ENCODE measurements around the gene ATP11C. TPM values are rescaled to one million over a fixed set of nuclear protein-coding genes. Genes with fewer than 3 reads are reported as not detected.
A peak's percentile ranks its signal among the peaks of the same experiment; 100 is the strongest.
"Not testable (repeated sequence)": the region's sequence is repeated elsewhere in the genome, so short reads cannot be mapped to it uniquely, and the experiment has no call there.

Gene ATP11C
- total and polyA plus RNA-seq, 4 donors, result 5.3 to 32.1 (median 23.3) TPM

DNA sequence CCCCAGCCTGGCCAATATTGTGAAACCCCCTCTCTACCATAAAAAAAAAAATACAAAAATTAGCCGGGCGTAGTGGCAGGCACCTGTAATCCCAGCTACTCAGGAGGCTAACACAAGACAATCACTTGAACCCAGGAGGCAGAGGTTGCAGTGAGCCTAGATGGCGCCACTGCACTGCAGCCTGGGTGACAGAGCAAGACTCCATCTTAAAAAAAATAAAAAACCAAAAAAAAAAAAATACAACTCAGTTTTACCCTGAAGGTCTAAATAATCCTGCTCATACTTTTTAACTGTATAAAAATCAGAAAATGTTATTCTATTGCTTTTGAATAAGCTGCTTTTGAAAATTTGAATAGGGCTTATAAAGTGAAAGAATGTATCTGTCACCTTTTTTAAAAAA is 33.3 kb upstream of the ATP11C start:
- intact Hi-C loops (cut with DNase I); DNase-seq; H3K36me3 ChIP-seq (ENCODE audit: control insufficient read depth in 1 of 2, insufficient read depth in 2 of 2, low read length in 1 of 2); H3K27me3 ChIP-seq (ENCODE audit: control insufficient read depth in 1 of 2, insufficient read depth in 2 of 2, low read length in 1 of 2); ATAC-seq (ENCODE audit: low FRiP score); H3K4me1 ChIP-seq (ENCODE audit: control insufficient read depth in 1 of 2, insufficient read depth in 2 of 2, low read length in 2 of 2); H3K27ac ChIP-seq (ENCODE audit: low read depth in 1 of 2, low read length in 2 of 2); H3K4me3 ChIP-seq (ENCODE audit: low read length in 2 of 2); H3K9me3 ChIP-seq (ENCODE audit: control insufficient read depth, low read length): not testable (repeated sequence)
- 59 to 70% methylated on average over 3 of the region's 3 CpGs for WGBS, 2 donors

DNA sequence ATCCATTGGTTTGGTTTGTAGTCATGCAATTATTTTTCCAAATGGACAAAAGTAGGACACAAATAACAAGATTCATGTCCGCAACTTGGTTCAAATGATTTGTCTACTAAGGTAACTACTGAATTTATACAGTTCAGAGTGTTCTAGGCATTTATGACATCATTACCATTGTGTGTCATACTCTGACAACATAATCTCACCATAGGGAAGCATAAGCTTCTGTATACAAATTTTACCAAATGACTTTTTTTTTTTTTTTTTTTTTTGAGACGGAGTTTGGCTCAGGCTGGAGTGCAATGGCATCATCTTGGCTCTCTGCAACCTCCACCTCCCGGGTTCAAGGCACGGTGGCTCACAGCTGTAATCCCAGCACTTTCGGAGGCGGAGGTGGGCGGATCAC is 32.6 kb upstream of the ATP11C start, which contains the start of gene CXorf66:
Gene CXorf66 (minus strand): TSS at position 101 of the 400 bp plus-strand sequence. CDS start 25 bp downstream, at position 76.
- Histone ChIP-seq H3K36me3 (ENCODE audit: control insufficient read depth in 1 of 2, insufficient read depth in 2 of 2, low read length in 1 of 2) (no peaks in the 10 kb centered on the region), H3K4me1 (ENCODE audit: control insufficient read depth in 1 of 2, insufficient read depth in 2 of 2, low read length in 2 of 2) (no peaks in the 10 kb centered on the region), H3K4me3 (ENCODE audit: low read length in 2 of 2) (no peak within 1 kb of the TSS), H3K27ac (ENCODE audit: low read depth in 1 of 2, low read length in 2 of 2) (no peak within 1 kb of the TSS), H3K9me3 (ENCODE audit: control insufficient read depth, low read length) (no peaks in the 10 kb centered on the region), H3K27me3 (ENCODE audit: control insufficient read depth in 1 of 2, insufficient read depth in 2 of 2, low read length in 1 of 2) (no peaks in the 10 kb centered on the region)
- ATAC-seq (ENCODE audit: low FRiP score), result no peak
- WGBS, 2 donors, result 86 to 91% methylated on average over 7 of the region's 7 CpGs
- intact Hi-C loops (cut with DNase I), result no loop called here
- no peak for DNase-seq

DNA sequence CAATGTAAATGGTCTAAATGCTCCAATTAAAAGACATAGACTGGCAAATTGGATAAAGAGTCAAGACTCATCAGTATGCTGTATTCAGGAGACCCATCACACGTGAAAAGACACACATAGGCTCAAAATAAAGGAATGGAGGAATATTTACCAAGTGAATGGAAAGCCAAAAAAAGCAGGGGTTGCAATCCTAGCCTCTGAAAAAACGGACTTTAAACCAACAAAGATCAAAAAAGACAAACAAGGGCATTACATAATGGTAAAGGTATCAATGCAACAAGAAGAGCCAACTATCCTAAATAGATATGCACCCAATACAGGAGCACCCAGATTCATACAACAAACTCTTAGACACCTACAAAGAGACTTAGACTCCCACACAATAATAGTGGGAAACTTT is 28.2 kb upstream of the ATP11C start:
- not testable (repeated sequence) for ATAC-seq (ENCODE audit: low FRiP score); H3K36me3 ChIP-seq (ENCODE audit: control insufficient read depth in 1 of 2, insufficient read depth in 2 of 2, low read length in 1 of 2)

DNA sequence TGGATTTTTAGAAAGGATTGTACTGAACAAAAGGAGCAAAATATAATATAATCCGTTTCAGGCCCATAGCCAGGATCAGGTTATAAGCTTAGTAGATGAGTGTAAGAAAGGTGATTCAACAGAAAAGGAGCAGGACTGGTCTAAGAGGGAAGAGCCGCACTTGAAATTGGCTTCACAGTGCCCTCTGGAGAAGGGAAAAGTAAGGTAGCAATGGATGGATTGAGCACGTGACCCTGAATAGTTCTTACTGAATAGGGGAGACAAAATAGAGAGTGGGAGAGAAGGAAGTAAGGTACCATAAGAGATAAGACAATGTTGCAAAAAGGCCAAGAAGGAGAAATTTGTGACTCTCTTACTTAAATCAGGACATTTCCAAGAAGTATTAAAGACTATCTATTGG is 16.9 kb upstream of the ATP11C start:
- Histone ChIP-seq H3K9me3 (ENCODE audit: control insufficient read depth, low read length) (no peaks in the 10 kb centered on the region), H3K27me3 (ENCODE audit: control insufficient read depth in 1 of 2, insufficient read depth in 2 of 2, low read length in 1 of 2) (no peaks in the 10 kb centered on the region), H3K36me3 (ENCODE audit: control insufficient read depth in 1 of 2, insufficient read depth in 2 of 2, low read length in 1 of 2) (no peaks in the 10 kb centered on the region), H3K27ac (ENCODE audit: low read depth in 1 of 2, low read length in 2 of 2) (no peak overlapping the region), H3K4me3 (ENCODE audit: low read length in 2 of 2) (no peak overlapping the region), H3K4me1 (ENCODE audit: control insufficient read depth in 1 of 2, insufficient read depth in 2 of 2, low read length in 2 of 2) (no peaks in the 10 kb centered on the region)
- DNase-seq (no peak), ATAC-seq (ENCODE audit: low FRiP score) (no peak)
- WGBS, 2 donors, result 49 to 56% methylated on average over 3 of the region's 3 CpGs
- intact Hi-C loops (cut with DNase I), result no loop called here

More for the DNA sequence above, 28.2 kb upstream of the ATP11C start:
- H3K4me3 ChIP-seq (ENCODE audit: low read length in 2 of 2); DNase-seq; intact Hi-C loops (cut with DNase I); H3K27me3 ChIP-seq (ENCODE audit: control insufficient read depth in 1 of 2, insufficient read depth in 2 of 2, low read length in 1 of 2); H3K27ac ChIP-seq (ENCODE audit: low read depth in 1 of 2, low read length in 2 of 2); H3K4me1 ChIP-seq (ENCODE audit: control insufficient read depth in 1 of 2, insufficient read depth in 2 of 2, low read length in 2 of 2); H3K9me3 ChIP-seq (ENCODE audit: control insufficient read depth, low read length): not testable (repeated sequence)
- 20 to 41% methylated on average over 2 of the region's 2 CpGs for WGBS, 2 donors

DNA sequence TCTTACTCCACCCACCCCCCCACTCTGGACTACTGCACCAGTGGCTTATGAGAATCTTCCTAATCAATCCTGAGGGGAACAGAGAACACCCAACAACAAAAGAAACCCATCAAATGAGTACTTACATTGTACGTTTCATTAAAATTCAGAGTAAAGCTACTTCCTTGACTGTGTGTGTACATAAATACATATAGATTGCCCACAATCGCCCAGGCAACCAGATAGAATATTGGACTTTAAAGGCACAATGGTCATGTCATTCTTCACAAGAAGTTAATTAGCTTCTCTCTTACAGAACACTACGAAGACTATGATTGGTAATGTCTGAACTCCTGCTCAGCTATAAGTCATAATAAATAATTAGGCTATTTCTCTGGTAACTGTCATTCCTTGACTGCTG is 12.2 kb upstream of the ATP11C start:
- ATAC-seq (ENCODE audit: low FRiP score), result no peak

DNA sequence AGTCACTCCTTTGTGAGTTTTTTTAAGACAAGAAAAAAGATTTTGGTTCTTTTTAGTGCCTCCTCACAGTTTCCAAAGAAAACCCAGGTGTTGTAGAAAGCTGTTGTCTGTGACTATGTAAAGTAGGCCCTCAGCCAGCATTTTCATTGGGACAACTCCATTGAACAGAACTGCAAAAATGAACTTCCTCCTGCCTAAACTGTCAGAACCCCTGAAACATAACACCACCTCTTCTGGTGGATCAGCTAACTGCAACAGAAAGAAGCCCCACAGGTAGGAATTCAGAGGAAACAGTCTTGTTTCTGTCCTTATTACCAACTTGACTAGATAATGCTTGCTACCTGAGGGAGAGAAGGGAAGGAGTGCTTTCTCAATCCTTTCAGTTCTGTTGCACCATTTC is 3.4 kb upstream of the ATP11C start:
- Histone ChIP-seq H3K9me3 (ENCODE audit: control insufficient read depth, low read length) (no peaks in the 10 kb centered on the region), H3K36me3 (ENCODE audit: control insufficient read depth in 1 of 2, insufficient read depth in 2 of 2, low read length in 1 of 2) (no peaks in the 10 kb centered on the region), H3K4me3 (ENCODE audit: low read length in 2 of 2) (no peak overlapping the region), H3K27ac (ENCODE audit: low read depth in 1 of 2, low read length in 2 of 2) (no peak overlapping the region), H3K27me3 (ENCODE audit: control insufficient read depth in 1 of 2, insufficient read depth in 2 of 2, low read length in 1 of 2) (no peaks in the 10 kb centered on the region), H3K4me1 (ENCODE audit: control insufficient read depth in 1 of 2, insufficient read depth in 2 of 2, low read length in 2 of 2) (no peaks in the 10 kb centered on the region)
- no peak for DNase-seq
- ATAC-seq (ENCODE audit: low FRiP score), result no peak
- intact Hi-C loops (cut with DNase I), result no loop called here

More for the DNA sequence above, 12.2 kb upstream of the ATP11C start:
- Histone ChIP-seq H3K9me3 (ENCODE audit: control insufficient read depth, low read length) (no peaks in the 10 kb centered on the region), H3K27ac (ENCODE audit: low read depth in 1 of 2, low read length in 2 of 2) (no peak overlapping the region), H3K4me3 (ENCODE audit: low read length in 2 of 2) (no peak overlapping the region), H3K4me1 (ENCODE audit: control insufficient read depth in 1 of 2, insufficient read depth in 2 of 2, low read length in 2 of 2) (no peaks in the 10 kb centered on the region), H3K36me3 (ENCODE audit: control insufficient read depth in 1 of 2, insufficient read depth in 2 of 2, low read length in 1 of 2) (no peaks in the 10 kb centered on the region), H3K27me3 (ENCODE audit: control insufficient read depth in 1 of 2, insufficient read depth in 2 of 2, low read length in 1 of 2) (no peaks in the 10 kb centered on the region)
- intact Hi-C loops (cut with DNase I), result no loop called here
- DNase-seq, result no peak
- 67 to 75% methylated on average over 3 of the region's 3 CpGs for WGBS, 2 donors

DNA sequence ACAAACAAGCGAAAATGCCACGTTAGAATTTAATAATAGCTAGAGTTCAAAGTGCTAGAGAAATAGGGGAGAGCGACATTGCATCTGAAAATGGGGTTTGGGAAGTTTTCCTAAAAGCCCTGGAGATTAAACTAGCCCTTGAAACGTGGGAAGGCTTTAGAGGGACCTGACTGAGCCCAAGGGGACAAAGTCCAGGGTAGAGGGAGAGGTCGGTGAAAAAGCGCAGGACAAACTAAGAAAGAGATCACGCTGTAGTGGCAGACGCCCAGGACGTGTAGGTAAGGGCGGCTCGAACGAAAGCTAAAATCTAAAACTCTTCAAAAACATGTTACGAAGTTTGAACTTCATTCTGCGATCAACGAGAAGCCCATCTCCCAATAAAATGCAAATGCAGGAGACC is 1.1 kb upstream of the ATP11C start:
- peak overlapping the region in 1 of 2 donors; percentile 86 for H3K27ac ChIP-seq (ENCODE audit: low read depth in 1 of 2, low read length in 2 of 2)
- intact Hi-C loops (cut with DNase I), result loop anchor here (2.0 to 5.0 kb wide), 3 partner anchors 52 to 107 kb away; no protein-coding TSS in a partner anchor
- peaks cover 0 to 3% of the 10 kb centered on the region in 2 donors for H3K4me1 ChIP-seq (ENCODE audit: control insufficient read depth in 1 of 2, insufficient read depth in 2 of 2, low read length in 2 of 2)

DNA sequence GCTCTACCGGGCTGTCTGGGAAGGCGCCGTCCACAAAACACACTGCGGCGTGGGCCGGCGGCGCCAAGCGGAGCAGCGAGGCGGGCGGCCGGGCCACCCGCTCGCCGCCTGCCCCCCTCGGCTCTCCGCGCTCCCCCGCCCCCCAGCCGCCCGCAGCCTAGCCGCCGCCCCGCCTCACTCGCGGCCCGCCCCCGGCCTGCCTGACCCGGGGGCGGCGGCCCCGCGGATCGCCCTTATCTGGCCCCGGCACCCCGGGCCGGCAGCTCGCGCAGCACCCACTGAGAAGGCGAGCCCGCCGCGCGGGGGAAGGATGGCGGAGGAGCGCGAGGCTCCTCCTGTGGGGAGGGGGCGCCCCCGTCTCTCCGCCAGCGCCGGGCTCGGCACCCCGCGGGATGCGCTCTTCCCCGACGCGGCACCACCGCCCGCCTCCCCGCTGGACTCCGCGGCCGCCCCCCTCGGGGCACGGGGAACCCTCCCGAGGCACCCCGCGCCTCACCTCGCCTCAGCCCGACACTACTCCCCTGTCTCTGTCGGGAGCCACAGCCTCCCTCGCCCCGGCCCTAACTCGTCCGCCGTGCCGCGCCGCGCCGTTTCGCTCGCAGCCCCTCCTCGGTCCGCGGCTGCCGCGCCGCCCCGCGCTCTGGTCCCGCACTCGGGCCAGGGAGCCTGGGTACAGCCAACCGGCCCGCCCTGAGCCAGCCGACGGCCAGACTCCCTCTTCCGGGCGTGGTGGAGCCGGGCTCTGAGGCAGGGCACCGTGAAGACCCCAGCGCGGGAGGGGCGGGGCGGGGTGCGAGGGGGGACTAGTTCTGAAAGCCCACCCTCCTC is 566 bp downstream of the ATP11C start:
- no peaks in the 10 kb centered on the region for H3K27me3 ChIP-seq (ENCODE audit: control insufficient read depth in 1 of 2, insufficient read depth in 2 of 2, low read length in 1 of 2)
- 0 to 20% methylated on average over 65 to 109 of the region's 109 CpGs for WGBS, 2 donors
- peaks cover 0 to 3% of the 10 kb centered on the region in 2 donors for H3K4me1 ChIP-seq (ENCODE audit: control insufficient read depth in 1 of 2, insufficient read depth in 2 of 2, low read length in 2 of 2)
- peak overlapping the region; percentile 62 to 77 for H3K4me3 ChIP-seq (ENCODE audit: low read length in 2 of 2)
- no peaks in the 10 kb centered on the region for H3K36me3 ChIP-seq (ENCODE audit: control insufficient read depth in 1 of 2, insufficient read depth in 2 of 2, low read length in 1 of 2)
- no peaks in the 10 kb centered on the region for H3K9me3 ChIP-seq (ENCODE audit: control insufficient read depth, low read length)
- DNase-seq (peak; percentile 65 to 85), ATAC-seq (ENCODE audit: low FRiP score) (peak; percentile 72)
- intact Hi-C loops (cut with DNase I), result loop anchor here (2.0 to 5.0 kb wide), 3 partner anchors 50 to 105 kb away; no protein-coding TSS in a partner anchor
- H3K27ac ChIP-seq (ENCODE audit: low read depth in 1 of 2, low read length in 2 of 2), result peak overlapping the region; percentile 10 to 97

More for the DNA sequence above, 1.1 kb upstream of the ATP11C start:
- Histone ChIP-seq H3K4me3 (ENCODE audit: low read length in 2 of 2) (no peak overlapping the region), H3K36me3 (ENCODE audit: control insufficient read depth in 1 of 2, insufficient read depth in 2 of 2, low read length in 1 of 2) (no peaks in the 10 kb centered on the region), H3K27me3 (ENCODE audit: control insufficient read depth in 1 of 2, insufficient read depth in 2 of 2, low read length in 1 of 2) (no peaks in the 10 kb centered on the region), H3K9me3 (ENCODE audit: control insufficient read depth, low read length) (no peaks in the 10 kb centered on the region)
- ATAC-seq (ENCODE audit: low FRiP score), result no peak
- DNase-seq, result no peak
- 53 to 66% methylated on average over 15 of the region's 15 CpGs for WGBS, 2 donors

DNA sequence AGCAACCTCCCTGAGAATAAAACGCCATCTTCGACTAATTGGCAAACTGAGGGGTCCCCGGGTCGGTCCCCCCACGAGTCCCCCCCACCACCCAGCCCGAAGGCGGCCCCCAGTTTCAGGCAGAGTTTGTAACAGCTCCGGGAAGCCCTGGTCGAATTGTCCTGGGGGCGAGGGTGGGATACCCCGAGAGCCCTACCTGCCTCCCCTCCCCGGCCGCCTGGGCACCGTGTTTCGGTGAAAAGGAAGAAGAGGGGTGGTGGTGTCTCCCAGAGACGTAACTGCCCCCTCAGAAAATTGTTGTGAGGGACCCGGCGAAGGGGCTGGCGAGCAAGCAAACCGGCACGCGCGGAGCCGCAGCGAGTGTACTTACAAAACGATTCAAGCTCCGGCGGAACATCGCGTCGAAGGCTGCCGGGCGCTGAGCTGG is 1.2 kb downstream of the ATP11C start:
- Histone ChIP-seq H3K36me3 (ENCODE audit: control insufficient read depth in 1 of 2, insufficient read depth in 2 of 2, low read length in 1 of 2) (no peaks in the 10 kb centered on the region), H3K9me3 (ENCODE audit: control insufficient read depth, low read length) (no peaks in the 10 kb centered on the region), H3K27me3 (ENCODE audit: control insufficient read depth in 1 of 2, insufficient read depth in 2 of 2, low read length in 1 of 2) (no peaks in the 10 kb centered on the region), H3K4me3 (ENCODE audit: low read length in 2 of 2) (peak overlapping the region; percentile 62 to 77), H3K4me1 (ENCODE audit: control insufficient read depth in 1 of 2, insufficient read depth in 2 of 2, low read length in 2 of 2) (peaks cover 0 to 3% of the 10 kb centered on the region in 2 donors), H3K27ac (ENCODE audit: low read depth in 1 of 2, low read length in 2 of 2) (peak overlapping the region in 1 of 2 donors; percentile 78)
- ATAC-seq (ENCODE audit: low FRiP score), result no peak
- WGBS, 2 donors, result 1 to 26% methylated on average over 33 of the region's 33 CpGs
- no peak for DNase-seq
- intact Hi-C loops (cut with DNase I), result loop anchor here (2.0 to 5.0 kb wide), 3 partner anchors 49 to 105 kb away; no protein-coding TSS in a partner anchor

Measured in aorta (tissue), 5 donors.